H1 (cell line): Measurements from ENCODE around the gene CASR. TPM values are rescaled to one million over a fixed set of nuclear protein-coding genes. Genes with fewer than 3 reads are reported as not detected.

Experiments
- CTCF ChIA-PET: fragments of 300-600 bp; sonication (Branson Sonifier 250); formaldehyde crosslinking; loops from one replicate; lab custom pipeline; 2021; ENCODE audit not compliant: partially characterized antibody; lab: Charles Lee
- POLR2A ChIA-PET: fragments of 300-600 bp; sonication (Branson Sonifier 250); formaldehyde crosslinking; loops from one replicate; lab custom pipeline; 2021; ENCODE audit warnings: inconsistent platforms; ENCODE audit not compliant: partially characterized antibody; lab: Charles Lee
- DNase-seq, 2 experiments: peaks; one replicate each; pipeline versions ENCODE4 v3.0.0 to v3.0.0-alpha.2; 2010 to 2022; ENCODE audit warnings: low spot score in 2 of 2, low read depth in 1 of 2, mixed read lengths in 1 of 2
- FAIRE-seq: peaks from 2 replicates; lab custom pipeline; 2011; peaks lifted over from hg19 to GRCh38; lab: Jason Lieb, UNC
- H2AFZ ChIP-seq: 2 replicates; pipeline ENCODE4 v1.8.1; 2012; ENCODE audit warnings: low read length, inconsistent platforms
- H2AK5ac ChIP-seq: 2 replicates; pipeline ENCODE4 v1.6.1; 2013; ENCODE audit warnings: low read depth, low read length
- H2BK120ac ChIP-seq: replicated peaks from 2 replicates; pipeline ENCODE3; 2013; ENCODE audit warnings: low read depth, low read length, inconsistent platforms
- H2BK12ac ChIP-seq: 2 replicates; pipeline ENCODE4 v1.6.1; 2013; ENCODE audit warnings: low read depth, low read length
- H2BK15ac ChIP-seq: 2 replicates; pipeline ENCODE4 v1.6.1; 2013; ENCODE audit warnings: low read length
- H2BK20ac ChIP-seq: 2 replicates; pipeline ENCODE4 v1.6.1; 2013; ENCODE audit warnings: low read length
- H2BK5ac ChIP-seq: 2 replicates; pipeline ENCODE4 v1.6.1; 2013; ENCODE audit warnings: low read depth, low read length
- H3K14ac ChIP-seq: 2 replicates; pipeline ENCODE4 v1.6.1; 2013; ENCODE audit warnings: inconsistent platforms; ENCODE audit not compliant: insufficient read length
- H3K18ac ChIP-seq: 2 replicates; pipeline ENCODE4 v1.6.1; 2013; ENCODE audit warnings: low read length; ENCODE audit errors: extremely low read depth
- H3K23ac ChIP-seq: 2 replicates; pipeline ENCODE4 v1.6.1; 2013; ENCODE audit warnings: inconsistent platforms; ENCODE audit not compliant: insufficient read length
- H3K23me2 ChIP-seq: 2 replicates; pipeline ENCODE4 v1.6.1; 2013; ENCODE audit warnings: low read depth, low read length
- H3K27ac ChIP-seq: 2 replicates; pipeline ENCODE4 v1.6.1; 2011; ENCODE audit warnings: low read depth, low read length, inconsistent platforms
- H3K27me3 ChIP-seq, 4 experiments: replicated peaks in 1 of 4; 1 replicate in 1 of 4; 2 replicates in 3 of 4; pipeline versions ENCODE4 v1.6.1 to v1.8.1; 2011 to 2013; ENCODE audit warnings: low read length in 3 of 4, mild to moderate bottlenecking in 3 of 4, inconsistent platforms in 2 of 4, mixed read lengths in 2 of 4, moderate library complexity in 1 of 4; ENCODE audit not compliant: control insufficient read depth in 3 of 4, insufficient read depth in 3 of 4; ENCODE audit errors: extremely low read depth in 1 of 4
- H3K36me3 ChIP-seq, 4 experiments: 2 replicates each; pipeline versions ENCODE4 v1.6.1 to v1.8.1; 2011 to 2013; ENCODE audit warnings: mild to moderate bottlenecking in 4 of 4, low read length in 3 of 4, moderate library complexity in 2 of 4, control low read depth in 1 of 4, inconsistent platforms in 1 of 4; ENCODE audit not compliant: insufficient read depth in 4 of 4, control insufficient read depth in 2 of 4
- H3K4ac ChIP-seq: replicated peaks from 2 replicates; pipeline ENCODE3; 2013; ENCODE audit warnings: low read length, low read depth, mixed read lengths, inconsistent platforms; ENCODE audit not compliant: insufficient read length
- H3K4me1 ChIP-seq, 4 experiments: replicated peaks in 1 of 4; 1 replicate in 1 of 4; 2 replicates in 3 of 4; pipeline versions ENCODE4 v1.6.1 to v1.8.1; 2011 to 2013; ENCODE audit warnings: low read length in 3 of 4, inconsistent platforms in 2 of 4, mixed read lengths in 1 of 4; ENCODE audit not compliant: insufficient read depth in 4 of 4, control insufficient read depth in 3 of 4
- H3K4me2 ChIP-seq, 2 experiments: 2 replicates each; pipeline versions ENCODE4 v1.6.1 to v1.8.1; 2011 to 2013; ENCODE audit warnings: low read depth in 2 of 2, low read length in 2 of 2, control low read depth in 1 of 2, inconsistent platforms in 1 of 2, mild to moderate bottlenecking in 1 of 2; ENCODE audit not compliant: insufficient read depth in 1 of 2
- H3K4me3 ChIP-seq, 4 experiments: fragments of 200-600, 300-600 bp in 1 of 4; sonication (generic), shearing (Covaris generic), sonication (Bioruptor Twin) in 1 of 4; 2 replicates each; pipeline versions ENCODE4 v1.5.1 to v1.8.1; 2011 to 2016; ENCODE audit warnings: low read length in 4 of 4, low read depth in 3 of 4, control low read depth in 2 of 4, inconsistent platforms in 2 of 4, mild to moderate bottlenecking in 2 of 4, mixed read lengths in 1 of 4, moderate library complexity in 1 of 4; ENCODE audit not compliant: insufficient read depth in 2 of 4; ENCODE audit errors: extremely low read depth in 1 of 4
- H3K56ac ChIP-seq: replicated peaks from 2 replicates; pipeline ENCODE3; 2013; ENCODE audit warnings: low read depth, mild to moderate bottlenecking, mixed read lengths, low read length, inconsistent platforms; ENCODE audit not compliant: insufficient read length
- H3K79me1 ChIP-seq: 2 replicates; pipeline ENCODE4 v1.6.1; 2013; ENCODE audit warnings: low read depth, low read length, control low read depth
- H3K79me2 ChIP-seq, 2 experiments: 2 replicates each; pipeline versions ENCODE4 v1.6.1 to v1.8.1; 2012 to 2013; ENCODE audit warnings: low read length in 2 of 2, mild to moderate bottlenecking in 2 of 2, inconsistent platforms in 1 of 2; ENCODE audit not compliant: insufficient read depth in 2 of 2, control insufficient read depth in 1 of 2
- H3K9ac ChIP-seq, 4 experiments: replicated peaks in 1 of 4; 1 replicate in 1 of 4; 2 replicates in 3 of 4; pipeline versions ENCODE4 v1.6.1 to v1.8.1; 2011 to 2013; ENCODE audit warnings: low read depth in 3 of 4, low read length in 3 of 4, control low read depth in 2 of 4, mild to moderate bottlenecking in 2 of 4, moderate library complexity in 2 of 4, inconsistent platforms in 1 of 4; ENCODE audit errors: extremely low read depth in 1 of 4
- H3K9me3 ChIP-seq, 2 experiments: 2 replicates each; pipeline versions ENCODE4 v1.6.1 to v1.8.1; 2012 to 2013; ENCODE audit warnings: mild to moderate bottlenecking in 2 of 2, moderate library complexity in 2 of 2, control low read depth in 1 of 2, inconsistent platforms in 1 of 2, low read depth in 1 of 2, low read length in 1 of 2, mixed read lengths in 1 of 2; ENCODE audit not compliant: insufficient read depth in 2 of 2
- H4K20me1 ChIP-seq, 2 experiments: replicated peaks in 1 of 2; 2 replicates each; pipeline versions ENCODE3 to v1.8.1; 2011 to 2013; ENCODE audit warnings: inconsistent platforms in 2 of 2, low read length in 2 of 2, mild to moderate bottlenecking in 1 of 2; ENCODE audit not compliant: insufficient read depth in 2 of 2, control insufficient read depth in 1 of 2
- H4K5ac ChIP-seq: 2 replicates; pipeline ENCODE4 v1.6.1; 2013; ENCODE audit warnings: low read length, low read depth, mixed read lengths, inconsistent platforms; ENCODE audit not compliant: insufficient read length
- H4K8ac ChIP-seq: 2 replicates; pipeline ENCODE4 v1.8.0; 2013; ENCODE audit warnings: mild to moderate bottlenecking, moderate library complexity, low read length, inconsistent platforms; ENCODE audit not compliant: insufficient read depth; ENCODE audit errors: extremely low read depth
- H4K91ac ChIP-seq: replicated peaks from 2 replicates; pipeline ENCODE3; 2013; ENCODE audit warnings: low read length, mixed read lengths, inconsistent platforms; ENCODE audit not compliant: insufficient read length
- JUND ChIP-seq: IDR thresholded peaks from 2 replicates; pipeline ENCODE4 v1.6.1; 2011; ENCODE audit warnings: mild to moderate bottlenecking, improper control_type of control experiment, low read length
- WGBS, 2 experiments: shearing (Covaris generic) in 1 of 2; methylation state at CpG; one replicate each; pipeline versions ENCODE4 v1.1.6 to v1.1.7; 2013 to 2015; ENCODE audit warnings: low lambda C conversion rate in 2 of 2, mixed read lengths in 2 of 2, inconsistent platforms in 1 of 2, low coverage in 1 of 2, missing lambda C conversion rate in 1 of 2; ENCODE audit not compliant: insufficient replicate concordance in 2 of 2, insufficient coverage in 1 of 2, insufficient read length in 1 of 2; ENCODE audit errors: extremely low coverage in 1 of 2, missing lambda C conversion rate in 1 of 2; 5-methylcytosine and 5-hydroxymethylcytosine counted together
- polyA plus RNA-seq, 7 experiments: library from polyadenylated mRNA; depleted of rRNA in 3 of 7; stranded (reverse) in 5 of 7; unstranded in 2 of 7; fragments of >200 nt in 5 of 7; fragments of 200-250 nt in 2 of 7; gene quantifications; 1 replicate in 5 of 7; 2 replicates in 1 of 7; 4 replicates in 1 of 7; pipeline versions ENCODE4 v1.2.1 to v1.2.3, GENCODE V29; 2011 to 2013; ENCODE audit warnings: missing spikeins in 2 of 7, mixed read lengths in 2 of 7
- total RNA-seq: library from RNA; stranded (reverse); fragmentation: NEBNext Ultra II Directional; extraction: Animal tissue kit (Norgen Biotek cat#: 25700); gene quantifications from 2 replicates; pipeline ENCODE4 v1.2.1, GENCODE V29; 2021

Gene CASR
- total and polyA plus RNA-seq, 2 of the 8 experiments (the other 6 are each of a cell fraction or from before 2014, with no cell fraction given), result 0.36 to 0.58 TPM

DNA sequence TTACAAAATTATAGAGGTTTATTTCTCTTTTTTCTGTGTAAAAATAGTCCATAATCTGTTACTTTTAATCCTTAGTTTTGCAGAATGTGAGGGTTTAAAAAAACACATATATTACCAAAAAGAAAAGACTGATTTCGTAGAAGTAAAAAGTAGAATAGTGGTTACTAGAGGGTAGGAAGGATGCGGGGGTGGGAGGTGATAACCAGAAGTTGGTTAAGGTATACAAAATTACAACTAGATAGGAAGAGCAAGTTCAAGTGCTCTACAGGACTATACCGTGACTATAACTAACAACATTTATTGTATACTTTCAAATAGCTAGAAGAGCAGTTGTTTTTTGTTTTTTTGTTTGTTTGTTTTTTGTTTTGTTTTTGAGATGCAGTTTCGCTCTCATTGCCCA lies 16.1 kb downstream of the CASR start:
- Histone ChIP-seq H3K36me3 (no peaks in the 10 kb centered on the region), H3K4ac (no peak overlapping the region), H3K4me2 (no peak overlapping the region), H2BK15ac (no peak overlapping the region), H4K8ac (no peak overlapping the region), H3K79me2 (no peaks in the 10 kb centered on the region), H3K27ac (no peak overlapping the region), H2AK5ac (no peak overlapping the region), H2BK12ac (no peak overlapping the region), H3K79me1 (no peaks in the 10 kb centered on the region), H3K27me3 (no peaks in the 10 kb centered on the region), H3K9me3 (peaks cover 0 to 8% of the 10 kb centered on the region in 2 experiments; a peak in 1 of 4 replicates), H2BK20ac (no peak overlapping the region), H4K20me1 (no peaks in the 10 kb centered on the region), H3K23ac (no peak overlapping the region), H3K4me1 (no peaks in the 10 kb centered on the region), H3K23me2 (no peaks in the 10 kb centered on the region), H3K18ac (no peak overlapping the region), H3K14ac (no peak overlapping the region), H3K9ac (no peak overlapping the region), H3K4me3 (no peak overlapping the region), H2BK5ac (no peak overlapping the region), H3K56ac (no peak overlapping the region), H4K5ac (no peak overlapping the region), H4K91ac (no peak overlapping the region), H2AFZ (no peak overlapping the region), H2BK120ac (no peak overlapping the region)
- DNase-seq (no peak), FAIRE-seq (no peak)
- 90% methylated on average over 4 of the region's 4 CpGs; no CpG with 5 or more reads in 1 of the 2 experiments for WGBS, 2 experiments
- TF ChIP-seq JUND, result no peak
- POLR2A ChIA-PET, result no interaction called here
- CTCF ChIA-PET, result interaction anchor here (1.2 kb wide), 1 partner anchor 9 kb away, joined by 3 read pairs; no protein-coding TSS in a partner anchor
